ENCODE measurements around the gene DUSP21.

DNA sequence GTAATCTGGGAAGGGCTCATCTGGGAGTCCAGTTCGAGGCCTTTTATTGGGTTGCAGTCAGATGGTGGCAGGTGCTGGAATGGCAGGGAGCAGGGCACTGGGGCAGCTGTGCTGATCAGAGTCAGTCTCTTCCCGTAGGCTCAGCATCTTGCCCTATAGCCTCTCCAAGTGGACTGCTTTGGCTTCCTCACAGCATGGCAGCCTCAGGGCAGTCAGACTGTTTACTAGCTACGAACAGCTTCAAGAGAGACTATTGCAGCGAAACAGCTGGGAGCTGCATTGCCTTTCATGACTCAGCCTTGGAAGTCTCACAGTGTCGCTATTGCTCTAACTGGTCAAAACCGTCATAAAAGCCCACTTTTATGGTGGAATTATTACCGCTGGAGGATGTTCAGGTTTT lies 26.8 kb upstream of the DUSP21 start:
- TF ChIP-seq, protein P1, sequence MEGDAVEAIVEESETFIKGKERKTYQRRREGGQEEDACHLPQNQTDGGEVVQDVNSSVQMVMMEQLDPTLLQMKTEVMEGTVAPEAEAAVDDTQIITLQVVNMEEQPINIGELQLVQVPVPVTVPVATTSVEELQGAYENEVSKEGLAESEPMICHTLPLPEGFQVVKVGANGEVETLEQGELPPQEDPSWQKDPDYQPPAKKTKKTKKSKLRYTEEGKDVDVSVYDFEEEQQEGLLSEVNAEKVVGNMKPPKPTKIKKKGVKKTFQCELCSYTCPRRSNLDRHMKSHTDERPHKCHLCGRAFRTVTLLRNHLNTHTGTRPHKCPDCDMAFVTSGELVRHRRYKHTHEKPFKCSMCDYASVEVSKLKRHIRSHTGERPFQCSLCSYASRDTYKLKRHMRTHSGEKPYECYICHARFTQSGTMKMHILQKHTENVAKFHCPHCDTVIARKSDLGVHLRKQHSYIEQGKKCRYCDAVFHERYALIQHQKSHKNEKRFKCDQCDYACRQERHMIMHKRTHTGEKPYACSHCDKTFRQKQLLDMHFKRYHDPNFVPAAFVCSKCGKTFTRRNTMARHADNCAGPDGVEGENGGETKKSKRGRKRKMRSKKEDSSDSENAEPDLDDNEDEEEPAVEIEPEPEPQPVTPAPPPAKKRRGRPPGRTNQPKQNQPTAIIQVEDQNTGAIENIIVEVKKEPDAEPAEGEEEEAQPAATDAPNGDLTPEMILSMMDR (IDR thresholded peaks at IDR 0.05), result no peak
- no peak for TF ChIP-seq RCOR1 (IDR thresholded peaks at IDR 0.05; ENCODE audit: low read depth, low read length)
- TF ChIP-seq NFE2L2 (conservative IDR thresholded peaks at IDR 0.05; ENCODE audit: low read length), result no peak
- TF ChIP-seq CEBPB (IDR thresholded peaks at IDR 0.05), result no peak
- TF ChIP-seq KDM5A (IDR thresholded peaks at IDR 0.05), result no peak
- TF ChIP-seq JUNB (IDR thresholded peaks at IDR 0.05), result no peak
- no peak for TF ChIP-seq BHLHE40 (IDR thresholded peaks at IDR 0.05; ENCODE audit: low read depth, low read length)
- TF ChIP-seq, protein P2, sequence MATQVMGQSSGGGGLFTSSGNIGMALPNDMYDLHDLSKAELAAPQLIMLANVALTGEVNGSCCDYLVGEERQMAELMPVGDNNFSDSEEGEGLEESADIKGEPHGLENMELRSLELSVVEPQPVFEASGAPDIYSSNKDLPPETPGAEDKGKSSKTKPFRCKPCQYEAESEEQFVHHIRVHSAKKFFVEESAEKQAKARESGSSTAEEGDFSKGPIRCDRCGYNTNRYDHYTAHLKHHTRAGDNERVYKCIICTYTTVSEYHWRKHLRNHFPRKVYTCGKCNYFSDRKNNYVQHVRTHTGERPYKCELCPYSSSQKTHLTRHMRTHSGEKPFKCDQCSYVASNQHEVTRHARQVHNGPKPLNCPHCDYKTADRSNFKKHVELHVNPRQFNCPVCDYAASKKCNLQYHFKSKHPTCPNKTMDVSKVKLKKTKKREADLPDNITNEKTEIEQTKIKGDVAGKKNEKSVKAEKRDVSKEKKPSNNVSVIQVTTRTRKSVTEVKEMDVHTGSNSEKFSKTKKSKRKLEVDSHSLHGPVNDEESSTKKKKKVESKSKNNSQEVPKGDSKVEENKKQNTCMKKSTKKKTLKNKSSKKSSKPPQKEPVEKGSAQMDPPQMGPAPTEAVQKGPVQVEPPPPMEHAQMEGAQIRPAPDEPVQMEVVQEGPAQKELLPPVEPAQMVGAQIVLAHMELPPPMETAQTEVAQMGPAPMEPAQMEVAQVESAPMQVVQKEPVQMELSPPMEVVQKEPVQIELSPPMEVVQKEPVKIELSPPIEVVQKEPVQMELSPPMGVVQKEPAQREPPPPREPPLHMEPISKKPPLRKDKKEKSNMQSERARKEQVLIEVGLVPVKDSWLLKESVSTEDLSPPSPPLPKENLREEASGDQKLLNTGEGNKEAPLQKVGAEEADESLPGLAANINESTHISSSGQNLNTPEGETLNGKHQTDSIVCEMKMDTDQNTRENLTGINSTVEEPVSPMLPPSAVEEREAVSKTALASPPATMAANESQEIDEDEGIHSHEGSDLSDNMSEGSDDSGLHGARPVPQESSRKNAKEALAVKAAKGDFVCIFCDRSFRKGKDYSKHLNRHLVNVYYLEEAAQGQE (IDR thresholded peaks at IDR 0.05), result no peak
- TF ChIP-seq RAD21 (conservative IDR thresholded peaks at IDR 0.05 in 1 of 2, IDR thresholded peaks at IDR 0.05 in 1 of 2), result no peak
- TF ChIP-seq RFX5 (IDR thresholded peaks at IDR 0.05), result no peak
- TF ChIP-seq TP53 (CRISPR knock-in tag; IDR thresholded peaks at IDR 0.05), result no peak
